Esophagus muscularis mucosa (tissue), 3 donors: ENCODE results near the gene SORBS1.
A peak's percentile ranks its signal among the peaks of the same experiment; 100 is the strongest.

Experiments
- POLR2A ChIP-seq: fragments of 450-650 bp; IDR thresholded peaks from one replicate; pipeline ENCODE4 v1.6.1; 2017; ENCODE audit warnings: antibody characterized with exemption, moderate library complexity, mild to moderate bottlenecking, low read depth
- POLR2AphosphoS5 ChIP-seq, 2 donors: sonication (generic); formaldehyde crosslinking; IDR thresholded peaks; one replicate each; pipeline ENCODE4 v1.6.1; 2017; ENCODE audit warnings: antibody characterized with exemption in 2 of 2
- TF ChIP-seq, protein P1 (sequence below), 3 experiments: fragments of 200-600 bp in 2 of 3; fragments of 450-650 bp in 1 of 3; sonication (generic) in 2 of 3; IDR thresholded peaks; one replicate each; pipeline ENCODE4 v1.5.1; 2017 to 2019; ENCODE audit warnings: antibody characterized with exemption in 3 of 3, mild to moderate bottlenecking in 2 of 3, moderate library complexity in 1 of 3

DNA sequence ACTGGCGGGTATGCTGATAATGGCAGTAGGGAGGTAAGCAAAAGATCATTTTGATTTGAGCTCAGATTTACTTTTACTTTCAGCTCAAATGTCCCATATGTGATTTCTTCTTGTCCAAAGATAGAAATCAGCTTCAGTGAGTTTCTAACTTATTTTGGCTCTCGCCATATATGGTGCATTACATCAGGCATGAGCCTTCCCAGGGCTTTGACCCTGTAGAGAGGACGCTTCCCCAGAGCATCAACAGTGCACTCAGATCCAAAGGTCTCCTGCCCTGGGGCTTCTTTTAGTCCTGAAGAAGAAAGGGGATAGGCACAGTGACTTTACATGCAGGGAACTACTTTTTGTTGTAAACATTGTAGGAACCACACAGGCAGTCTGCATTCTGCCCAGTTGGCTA lies 141.8 kb downstream of the SORBS1 start:
- no peak for TF ChIP-seq POLR2A
- TF ChIP-seq POLR2AphosphoS5 (IDR thresholded peaks at IDR 0.05), result peak; percentile 55 to 72
- TF ChIP-seq, protein P1, sequence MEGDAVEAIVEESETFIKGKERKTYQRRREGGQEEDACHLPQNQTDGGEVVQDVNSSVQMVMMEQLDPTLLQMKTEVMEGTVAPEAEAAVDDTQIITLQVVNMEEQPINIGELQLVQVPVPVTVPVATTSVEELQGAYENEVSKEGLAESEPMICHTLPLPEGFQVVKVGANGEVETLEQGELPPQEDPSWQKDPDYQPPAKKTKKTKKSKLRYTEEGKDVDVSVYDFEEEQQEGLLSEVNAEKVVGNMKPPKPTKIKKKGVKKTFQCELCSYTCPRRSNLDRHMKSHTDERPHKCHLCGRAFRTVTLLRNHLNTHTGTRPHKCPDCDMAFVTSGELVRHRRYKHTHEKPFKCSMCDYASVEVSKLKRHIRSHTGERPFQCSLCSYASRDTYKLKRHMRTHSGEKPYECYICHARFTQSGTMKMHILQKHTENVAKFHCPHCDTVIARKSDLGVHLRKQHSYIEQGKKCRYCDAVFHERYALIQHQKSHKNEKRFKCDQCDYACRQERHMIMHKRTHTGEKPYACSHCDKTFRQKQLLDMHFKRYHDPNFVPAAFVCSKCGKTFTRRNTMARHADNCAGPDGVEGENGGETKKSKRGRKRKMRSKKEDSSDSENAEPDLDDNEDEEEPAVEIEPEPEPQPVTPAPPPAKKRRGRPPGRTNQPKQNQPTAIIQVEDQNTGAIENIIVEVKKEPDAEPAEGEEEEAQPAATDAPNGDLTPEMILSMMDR (IDR thresholded peaks at IDR 0.05), result no peak
